GM12875 (cell line): ENCODE data around the gene GPX3.

Experiments used
- H3K4me3 ChIP-seq: one replicate; pipeline ENCODE4 v1.5.1; 2011; ENCODE audit warnings: low read depth, low read length, control low read depth
- CTCF ChIP-seq: IDR thresholded peaks from 2 replicates; pipeline ENCODE4 v1.5.1; 2011; ENCODE audit warnings: low read depth, mild to moderate bottlenecking, control low read depth, inconsistent platforms, low read length, moderate library complexity, borderline replicate concordance; ENCODE audit not compliant: insufficient read depth

GPX3 gene

GRCh38 chr5:151077419-151077818 lies 57.0 kb downstream of the GPX3 start:
- peak overlapping the region; percentile 90 for H3K4me3 ChIP-seq
- TF ChIP-seq CTCF: no peak

- peak overlapping the region; percentile 90 for H3K4me3 ChIP-seq
- TF ChIP-seq CTCF: no peak
Observed at GRCh38 chr5:151077967-151078366, 57.6 kb downstream of the GPX3 start.
